HG02981 (cell line): ENCODE results near the gene STIM2.
"Not testable (repeated sequence)": the region's sequence is repeated elsewhere in the genome, so short reads cannot be mapped to it uniquely, and the experiment has no call there.

Source experiments
- ATAC-seq: cut with Tn5 transposase; IDR thresholded peaks from one replicate; pipeline ENCODE4 v1.9.1; 2021; ENCODE audit warnings: mild to moderate bottlenecking, moderate library complexity; ENCODE audit not compliant: unreplicated experiment

Gene STIM2

DNA sequence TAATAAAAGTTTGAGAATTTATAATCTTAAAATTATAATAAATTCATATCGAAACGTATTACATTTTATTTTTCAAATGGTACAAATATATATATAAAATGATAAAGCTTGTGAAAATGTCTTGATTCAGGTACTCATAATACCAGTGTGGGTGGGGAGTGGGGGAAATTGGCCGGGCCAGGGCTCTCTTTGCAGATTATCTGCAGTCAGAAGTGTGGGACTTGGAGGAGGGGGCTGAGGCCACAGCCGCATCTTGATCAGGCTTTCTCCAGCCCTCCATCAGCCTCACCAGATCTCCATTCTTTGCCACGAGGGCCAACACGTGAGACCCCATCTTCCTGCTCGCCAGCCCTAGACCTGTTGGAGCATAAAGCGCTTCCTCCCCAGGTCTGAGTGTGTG, 86.7 kb downstream of the STIM2 start:
- no peak for ATAC-seq

DNA sequence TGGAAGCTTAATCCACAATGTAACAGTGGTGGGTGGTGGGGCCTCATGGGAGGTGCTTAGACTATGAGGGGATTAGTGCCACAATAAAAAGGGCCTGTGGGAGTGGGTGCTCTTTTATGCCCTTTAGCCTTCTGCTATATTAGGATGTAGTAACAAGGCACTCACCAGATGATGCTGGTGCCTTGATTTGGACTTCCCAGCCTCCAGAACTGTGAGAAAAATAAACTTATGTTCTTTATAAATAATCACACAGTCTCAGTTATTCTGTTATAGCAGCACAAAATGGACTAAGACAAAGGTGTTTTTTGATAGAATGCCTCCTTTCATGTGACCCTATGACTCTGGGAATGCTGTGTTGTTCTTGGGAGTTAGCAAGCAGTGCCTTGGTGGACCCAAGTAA, 89.8 kb downstream of the STIM2 start:
- ATAC-seq = no peak

DNA sequence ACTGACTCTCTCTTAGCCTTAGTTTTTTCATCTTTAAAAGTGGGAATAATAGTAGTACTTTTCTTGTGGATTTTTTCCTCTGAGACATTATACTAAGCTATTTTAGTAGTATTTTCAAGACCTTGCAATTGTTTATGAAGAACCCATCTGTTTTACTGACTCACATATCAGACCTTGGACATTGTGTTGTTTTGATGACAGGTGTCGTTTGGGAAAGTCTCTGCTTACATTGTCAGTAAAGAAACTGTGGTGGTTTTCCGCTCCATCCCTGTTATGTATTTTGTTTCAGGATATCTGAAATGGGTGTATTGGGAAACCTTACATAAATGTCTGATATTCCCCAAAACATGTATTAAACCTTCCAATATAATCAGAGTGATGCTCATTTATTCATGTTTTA, 92.2 kb downstream of the STIM2 start:
- ATAC-seq = no peak

DNA sequence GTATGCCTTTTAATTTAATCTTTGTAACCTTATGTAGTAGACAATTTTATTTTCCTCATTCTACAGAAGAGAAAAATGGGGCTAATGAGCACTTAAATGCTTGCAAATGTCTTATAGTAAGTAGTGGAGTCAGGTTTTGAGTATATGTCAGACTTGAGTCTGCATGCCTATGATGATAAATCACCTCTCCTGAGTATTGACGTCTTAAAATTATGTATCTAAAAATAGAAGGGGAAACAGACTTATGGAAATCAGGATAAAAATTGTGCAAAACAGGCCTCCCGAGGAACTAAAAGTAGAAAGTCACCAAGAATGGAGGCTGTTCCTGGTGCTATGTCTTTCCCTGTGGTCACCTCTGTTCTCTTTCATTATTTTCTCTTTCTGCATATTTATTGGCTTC, 92.7 kb downstream of the STIM2 start:
- ATAC-seq = no peak

DNA sequence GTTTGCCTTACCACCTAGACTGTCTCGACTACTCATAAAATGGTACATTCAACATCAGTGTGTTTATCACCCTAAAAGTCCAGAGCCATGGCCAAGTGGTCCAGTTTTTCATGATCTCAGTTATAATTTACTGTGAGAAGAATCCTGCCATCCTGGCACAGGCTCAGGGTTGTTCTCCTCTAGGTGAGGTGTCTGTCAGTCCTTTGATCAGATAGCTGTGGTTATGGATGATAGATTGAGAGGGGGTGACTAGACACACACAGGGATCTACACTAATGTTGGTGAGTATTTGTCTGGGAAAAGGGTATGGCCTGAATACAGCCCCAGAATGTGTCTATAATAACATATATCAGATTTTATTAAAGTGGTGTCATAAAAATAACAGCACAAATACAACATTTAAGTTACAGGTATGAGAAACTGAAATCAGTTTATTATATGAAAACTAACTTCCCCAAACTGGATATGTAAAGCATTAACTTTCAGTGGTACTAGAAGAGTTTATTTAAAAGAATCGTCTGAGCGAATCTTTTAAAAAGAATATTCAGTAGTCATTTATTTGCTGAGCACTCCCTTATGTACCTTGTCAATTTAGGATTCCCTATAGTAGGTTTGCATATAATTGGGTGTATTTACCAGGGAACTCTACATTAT, 93.3 kb downstream of the STIM2 start:
- no peak for ATAC-seq

DNA sequence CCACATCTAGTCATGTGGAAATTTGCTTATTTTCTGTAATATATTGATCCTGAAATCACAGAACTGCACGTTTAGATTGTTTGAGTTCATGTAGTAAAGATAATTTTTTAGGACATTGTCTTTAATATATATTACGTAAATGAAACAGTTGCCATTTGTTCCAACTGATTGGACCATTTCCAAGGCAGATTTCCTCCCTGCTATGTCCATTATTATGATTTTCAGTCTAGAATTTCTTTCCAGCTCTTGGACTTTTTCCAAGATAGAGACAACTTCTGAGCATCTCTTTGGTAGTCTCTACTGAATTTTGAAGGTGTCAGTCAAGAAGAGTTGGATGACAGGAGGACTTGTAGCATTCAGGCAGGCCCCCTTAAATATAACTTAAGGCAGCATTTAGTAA, 94.6 kb downstream of the STIM2 start:
- ATAC-seq = no peak

DNA sequence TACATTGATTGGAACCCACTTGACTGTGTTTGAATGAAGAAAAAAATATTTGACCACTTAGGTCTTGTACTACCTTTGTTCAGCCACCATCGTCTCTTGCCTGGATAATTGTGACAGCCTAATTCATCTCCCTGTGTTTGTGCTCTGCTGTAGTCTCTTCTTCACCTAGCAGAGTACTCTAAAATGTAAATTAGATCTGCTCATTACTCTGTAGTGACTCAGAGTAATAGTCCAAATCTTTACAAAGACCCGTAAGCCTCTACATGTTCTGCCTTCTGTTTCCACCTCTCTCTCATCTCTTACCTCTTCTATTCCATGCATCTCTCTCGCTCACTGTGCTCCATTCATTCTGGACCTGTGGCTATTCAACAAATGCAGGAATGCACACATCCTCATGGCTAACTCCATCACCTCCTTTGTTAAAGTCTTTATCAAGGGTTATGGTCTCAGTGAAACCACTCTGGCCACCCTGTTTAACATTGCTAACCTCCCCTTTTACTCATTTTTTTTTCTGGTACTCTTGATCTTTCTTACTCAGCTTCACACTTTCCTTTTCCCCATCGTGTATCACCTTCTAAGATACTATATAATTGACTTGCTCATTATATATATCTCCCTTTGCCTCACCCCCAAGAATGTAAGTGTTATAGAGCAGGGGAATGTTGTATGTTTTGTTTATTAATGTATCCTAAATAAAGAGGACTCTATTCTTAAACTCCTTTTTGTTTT, 98.4 kb downstream of the STIM2 start:
- no peak for ATAC-seq

DNA sequence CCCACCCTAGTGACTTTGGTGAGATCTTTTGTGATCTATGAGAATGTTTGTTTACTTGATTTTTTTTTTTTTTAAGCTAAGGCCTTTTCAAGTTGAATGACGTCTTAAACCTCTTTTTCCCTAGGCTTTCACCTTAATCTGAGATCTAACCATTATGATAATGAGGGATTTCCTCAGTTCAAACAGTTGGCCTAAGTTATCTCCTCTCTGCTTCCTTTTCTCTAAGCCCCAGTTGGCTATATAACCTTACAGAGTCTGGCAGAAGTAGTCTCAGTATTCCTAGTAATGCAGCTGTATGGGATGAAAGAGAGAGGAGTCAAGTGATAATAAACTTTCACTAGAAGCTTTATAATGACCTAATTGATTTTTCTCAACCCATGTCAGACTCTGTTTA, 99.0 kb downstream of the STIM2 start:
- no peak for ATAC-seq

DNA sequence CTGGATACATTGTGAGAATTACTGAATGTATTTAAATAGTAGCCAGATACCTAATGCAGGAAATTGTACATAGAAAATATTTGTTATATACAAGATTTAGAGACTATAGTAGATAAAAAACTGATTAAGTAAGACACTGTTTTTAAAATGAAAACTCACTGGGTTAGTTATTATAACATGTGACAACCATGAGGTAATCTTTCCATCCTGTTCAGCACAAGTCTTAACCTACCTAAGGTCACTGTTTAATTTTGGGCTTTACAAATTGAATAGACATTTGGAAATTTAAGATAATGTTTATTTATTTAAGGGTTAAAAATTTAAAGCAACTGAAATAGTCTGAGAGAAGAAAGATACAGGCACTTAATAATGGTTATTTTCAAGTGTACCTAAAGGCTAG, 102.1 kb downstream of the STIM2 start:
- ATAC-seq = no peak

DNA sequence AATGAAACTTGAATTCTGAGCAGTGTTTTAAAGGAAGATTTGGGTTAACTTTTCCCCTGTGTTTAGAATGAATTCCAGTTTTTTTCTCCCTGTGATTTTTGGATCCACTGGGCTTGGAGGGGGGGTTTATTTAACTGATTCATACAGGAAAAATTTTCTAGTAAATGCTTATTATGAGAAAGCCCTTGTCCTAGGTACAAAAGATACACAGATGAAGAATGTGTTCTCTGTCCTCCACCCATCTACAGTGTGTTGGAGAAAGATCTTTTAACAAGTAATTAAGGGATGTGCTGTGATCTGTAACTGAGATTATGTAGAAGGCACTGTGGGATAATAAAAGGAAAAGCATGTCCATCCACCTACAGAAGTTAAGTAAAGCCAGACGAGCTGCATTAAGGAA, 103.9 kb downstream of the STIM2 start:
- no peak for ATAC-seq

DNA sequence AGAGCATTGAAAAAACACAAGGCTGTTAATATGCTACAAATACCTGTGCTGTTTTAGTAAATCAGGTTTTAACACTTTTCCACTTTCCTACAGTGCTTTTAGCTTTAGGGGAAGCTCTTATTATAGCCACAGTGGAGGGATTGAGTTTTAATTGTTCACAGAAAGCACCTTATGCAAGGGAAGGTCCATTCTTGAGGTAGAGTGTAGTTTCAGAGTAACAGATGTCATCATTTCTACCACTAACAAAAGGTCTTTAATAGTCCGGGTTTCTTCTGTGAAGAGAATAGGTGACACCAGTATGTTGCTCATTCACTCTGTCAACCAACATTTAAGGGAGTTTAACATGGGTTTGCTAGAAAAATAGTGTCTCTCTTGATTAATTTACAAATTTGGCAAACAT, 104.4 kb downstream of the STIM2 start:
- no peak for ATAC-seq

DNA sequence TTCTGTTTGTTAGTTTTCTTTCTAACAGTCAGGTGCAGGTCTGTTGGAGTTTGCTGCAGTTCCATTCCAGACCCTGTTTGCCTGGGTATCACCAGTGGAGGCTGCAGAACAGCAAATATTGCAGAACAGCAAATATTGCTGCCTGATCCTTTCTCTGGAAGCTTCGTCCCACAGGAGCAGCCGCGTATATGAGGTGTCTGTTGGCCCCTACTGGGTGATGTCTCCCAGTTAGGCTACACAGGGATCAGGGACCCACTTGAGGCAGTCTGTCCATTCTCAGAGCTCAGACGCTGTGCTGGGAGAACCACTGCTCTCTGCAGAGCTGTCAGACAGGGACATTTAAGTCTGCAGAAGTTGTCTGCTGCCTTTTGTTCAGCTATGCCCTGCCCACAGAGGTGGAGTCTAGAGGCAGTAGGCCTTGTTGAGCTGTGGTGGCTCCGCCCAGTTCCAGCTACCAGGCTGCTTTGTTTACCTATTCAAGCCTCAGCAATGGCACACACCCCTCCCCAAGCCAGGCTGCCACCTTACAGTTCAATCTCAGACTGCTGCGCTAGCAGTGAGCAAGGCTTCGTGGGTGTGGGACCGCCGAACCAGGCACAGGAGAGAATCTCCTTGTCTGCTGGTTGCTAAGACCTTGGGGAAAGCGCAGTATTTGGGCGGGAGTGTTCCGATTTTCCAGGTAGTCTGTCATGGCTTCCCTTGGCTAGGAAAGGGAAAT, 115.0 kb downstream of the STIM2 start:
- ATAC-seq = not testable (repeated sequence)

DNA sequence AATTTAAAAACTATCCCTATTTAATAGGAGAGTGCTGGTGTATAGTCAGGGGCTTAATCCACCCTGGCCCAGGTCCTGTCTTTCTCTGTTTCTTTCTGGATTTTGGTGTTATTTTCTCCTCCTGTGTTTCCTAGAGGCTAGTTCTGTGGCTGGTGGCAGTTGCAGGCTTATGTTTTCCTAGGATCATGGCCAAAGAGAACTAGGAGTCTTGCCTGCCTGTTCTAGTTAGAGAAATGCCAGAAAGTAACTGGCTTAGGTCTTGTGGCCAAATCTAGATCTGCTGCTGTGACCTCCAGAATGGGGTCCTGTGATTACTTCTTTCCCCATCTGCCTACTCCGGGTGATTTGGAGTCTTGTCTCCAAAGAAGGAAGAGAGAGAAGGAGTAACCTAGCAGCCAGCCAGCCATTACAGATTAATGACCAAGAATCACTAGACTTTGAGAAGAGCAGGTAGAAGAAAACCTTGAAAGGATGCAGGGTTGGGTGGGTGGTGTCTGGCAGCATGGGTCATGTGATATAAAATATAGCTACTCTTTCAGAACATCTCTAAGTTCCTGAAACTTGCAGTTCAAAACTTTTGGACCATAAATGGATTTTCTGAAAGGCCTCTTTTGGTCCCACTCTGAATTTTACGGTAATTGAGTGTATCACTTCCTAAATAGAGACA, 117.9 kb downstream of the STIM2 start:
- no peak for ATAC-seq

DNA sequence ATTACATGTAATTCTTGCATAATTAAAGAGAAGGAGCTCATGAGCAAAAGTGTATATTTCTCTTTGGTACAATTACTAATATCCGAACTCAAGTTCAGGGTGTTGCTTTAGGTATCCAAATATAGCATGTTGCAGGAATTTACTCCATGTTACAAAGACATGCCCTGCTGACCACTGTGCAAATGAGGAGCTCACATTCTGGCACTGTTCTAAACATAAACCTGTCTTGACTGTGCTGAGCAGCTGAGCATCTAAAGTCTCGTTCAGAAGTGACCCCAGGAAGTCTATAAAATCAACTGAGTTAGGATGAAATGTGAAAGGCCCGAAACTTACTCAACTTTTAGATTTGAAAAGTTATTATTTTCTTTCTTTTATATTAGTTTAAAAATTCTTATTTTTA, 124.3 kb downstream of the STIM2 start:
- no peak for ATAC-seq

DNA sequence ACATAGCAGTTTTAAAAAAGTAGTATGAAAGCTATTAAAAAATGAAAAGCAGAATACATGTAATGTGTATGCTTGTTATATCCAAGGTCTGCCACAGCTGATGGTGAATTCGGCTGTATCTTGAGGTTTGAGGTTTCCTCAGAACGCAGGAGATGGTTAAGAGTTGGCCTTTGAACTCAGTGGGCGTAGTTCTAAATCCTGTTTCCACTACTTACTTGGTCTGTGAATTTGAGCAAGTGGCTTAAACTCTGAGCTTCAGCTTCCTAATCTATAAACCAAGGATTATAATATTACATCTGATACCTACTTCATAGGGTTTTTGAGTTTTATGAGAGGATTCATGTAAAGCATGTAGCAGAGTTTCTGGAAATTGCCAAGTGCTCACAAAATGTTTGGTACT, 125.2 kb downstream of the STIM2 start:
- peak; percentile 64 for ATAC-seq

DNA sequence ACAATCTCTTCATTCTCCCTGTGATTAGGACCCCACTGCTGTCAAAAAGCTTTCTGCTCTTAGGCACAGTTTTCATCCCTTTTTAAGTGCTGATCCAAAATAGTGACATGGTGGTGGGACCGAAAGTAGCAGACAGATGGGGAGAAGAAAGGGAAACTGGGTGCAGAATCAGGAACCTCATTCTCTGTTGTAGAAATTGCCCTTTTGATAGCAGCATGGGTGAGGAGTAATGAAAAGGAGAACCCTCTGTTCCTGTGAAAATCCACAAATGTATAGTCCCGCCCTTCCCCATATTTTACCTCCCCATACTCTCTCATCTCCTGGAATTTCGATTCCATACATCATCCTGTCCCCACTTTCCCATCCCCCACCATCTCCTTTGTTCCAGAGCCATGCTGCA, 126.5 kb downstream of the STIM2 start:
- no peak for ATAC-seq

DNA sequence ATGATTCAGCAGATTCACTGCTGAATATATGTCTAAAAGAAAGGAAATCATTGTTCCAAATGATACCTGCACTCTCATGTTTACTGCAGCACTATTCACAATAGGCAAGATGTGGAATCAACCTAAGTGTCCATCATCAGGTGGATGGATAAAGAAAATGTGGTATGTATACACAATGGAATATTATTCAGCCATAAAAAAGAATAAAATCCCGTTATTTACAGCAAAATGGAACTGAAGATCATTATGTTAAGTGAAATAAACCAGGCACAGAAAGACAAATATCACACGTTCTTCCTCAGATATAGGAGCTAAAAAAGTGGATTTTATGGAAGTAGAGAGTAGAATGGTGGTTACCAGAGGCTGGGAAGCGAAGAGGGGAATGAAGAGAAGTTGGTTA, 130.4 kb downstream of the STIM2 start:
- ATAC-seq = no peak

DNA sequence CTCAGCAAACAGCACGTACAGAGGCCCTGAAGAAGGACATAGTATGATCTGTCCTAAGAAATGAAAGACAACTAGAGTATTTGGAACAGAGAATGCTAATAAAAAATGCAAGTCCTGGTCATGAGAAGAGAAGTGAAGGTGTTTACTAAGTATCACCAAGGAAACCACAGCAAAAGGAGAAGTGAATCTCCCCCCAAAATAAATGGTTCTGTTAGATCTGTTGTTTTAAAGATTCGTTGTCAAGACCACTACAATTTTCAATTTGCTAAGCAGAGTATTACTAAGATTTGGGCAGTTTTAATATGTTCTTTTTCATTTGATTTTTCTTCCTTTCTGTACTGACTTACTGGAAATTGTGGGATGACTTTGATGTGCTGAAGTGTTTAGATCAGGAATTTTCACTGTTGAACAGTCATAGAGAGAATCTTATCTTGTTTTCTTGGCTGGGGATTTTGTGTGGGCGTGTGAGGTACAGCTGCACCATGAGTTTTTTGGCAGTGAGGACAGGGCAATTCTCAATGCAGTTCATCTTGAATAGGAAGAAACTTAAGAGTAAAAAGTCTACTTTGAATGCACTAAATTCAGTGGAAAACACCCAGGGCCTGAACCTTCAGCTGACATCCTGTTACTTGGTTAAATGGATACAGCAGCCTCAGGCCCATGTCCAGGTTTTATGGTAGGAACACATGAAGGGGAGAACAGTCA, 132.2 kb downstream of the STIM2 start:
- peak; percentile 91 for ATAC-seq

DNA sequence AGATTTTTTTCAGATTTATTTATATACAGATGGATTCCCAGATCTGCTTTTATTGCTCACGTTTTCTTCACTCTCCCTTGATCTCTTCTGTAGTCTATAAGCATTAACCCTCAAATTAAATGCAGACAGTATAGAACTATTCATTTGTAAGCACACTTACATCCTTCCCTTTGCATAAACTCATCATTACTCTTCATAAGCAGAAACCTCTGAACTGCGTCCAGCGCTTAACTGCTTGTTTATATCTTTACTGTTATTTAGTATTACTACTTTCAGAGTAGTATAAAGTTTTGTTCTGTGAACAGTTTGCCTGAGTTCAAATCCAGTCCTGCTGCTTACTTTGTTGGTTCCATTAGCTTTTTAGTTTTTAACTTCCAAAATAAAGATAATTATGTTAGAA, 132.9 kb downstream of the STIM2 start:
- no peak for ATAC-seq

DNA sequence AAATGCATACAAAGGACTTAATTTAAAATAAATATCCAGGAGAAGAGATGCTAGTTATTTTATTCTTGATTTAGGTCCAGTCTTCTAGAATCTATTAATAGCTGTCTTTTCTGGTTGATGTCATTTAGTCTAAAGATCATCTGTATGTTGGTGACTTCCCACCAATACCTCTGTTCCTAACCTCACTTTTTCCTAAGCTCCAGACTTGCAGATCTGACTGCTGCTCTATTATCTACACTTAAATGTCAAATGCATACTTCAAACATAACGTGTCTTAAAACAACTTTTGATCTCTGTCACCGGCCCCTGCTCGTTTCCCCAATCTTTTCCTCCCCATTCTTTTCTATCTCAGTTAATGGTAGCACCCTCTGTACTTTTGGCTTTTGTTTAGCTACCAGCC, 133.3 kb downstream of the STIM2 start:
- no peak for ATAC-seq

DNA sequence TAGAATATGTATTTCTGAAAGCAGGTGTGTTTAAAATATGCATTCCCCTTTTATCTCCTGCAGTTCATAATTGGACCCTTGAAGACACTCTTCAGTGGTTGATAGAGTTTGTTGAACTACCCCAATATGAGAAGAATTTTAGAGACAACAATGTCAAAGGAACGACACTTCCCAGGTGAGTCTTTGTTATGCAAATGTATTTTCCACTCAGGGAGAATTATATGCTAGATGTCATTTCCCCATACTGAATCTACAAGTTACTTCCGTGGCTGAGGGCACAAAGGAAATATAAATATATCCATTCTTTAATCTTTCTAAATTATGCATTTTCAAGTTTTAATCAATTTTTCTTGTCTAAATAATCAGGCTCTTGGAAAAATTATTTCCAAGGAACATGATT, 134.7 kb downstream of the STIM2 start:
- ATAC-seq = no peak
